GM18951 (cell line): ENCODE measurements around the gene EAPP.

Experiments
- POLR2A ChIP-seq: IDR thresholded peaks from 4 replicates; pipeline ENCODE4 v1.6.1; 2011; ENCODE audit warnings: mild to moderate bottlenecking; ENCODE audit not compliant: insufficient read length, insufficient read depth; ENCODE audit errors: extremely low read depth
- in situ Hi-C: fragments of 300-500 bp; cut with MboI; formaldehyde crosslinking; loops from one replicate; pipeline ENCODE4 v1.12.0; 2022; ENCODE audit warnings: low sequenced_read_pairs, mixed read lengths, inconsistent platforms; ENCODE audit not compliant: unreplicated experiment

EAPP gene

GRCh38 chr14:34507884-34508283, 31.6 kb downstream of the EAPP start:
- in situ Hi-C loops = loop anchor here (10.0 kb wide), 1 partner anchor 173 kb away; no protein-coding TSS in a partner anchor

GRCh38 chr14:34507459-34507858, 32.0 kb downstream of the EAPP start:
- in situ Hi-C loops = loop anchor here (10.0 kb wide), 1 partner anchor 173 kb away; no protein-coding TSS in a partner anchor
- TF ChIP-seq POLR2A = no peak

More at GRCh38 chr14:34507884-34508283, 31.6 kb downstream of the EAPP start:
- TF ChIP-seq POLR2A = no peak

- in situ Hi-C loops = loop anchor here (10.0 kb wide), 1 partner anchor 170 kb away; no protein-coding TSS in a partner anchor
Measured at GRCh38 chr14:34505124-34505491, 34.4 kb downstream of the EAPP start.

GRCh38 chr14:34504027-34504426, 35.5 kb downstream of the EAPP start:
- in situ Hi-C loops = loop anchor here (10.0 kb wide), 1 partner anchor 169 kb away; no protein-coding TSS in a partner anchor

GRCh38 chr14:34502545-34503225, 36.8 kb downstream of the EAPP start:
- in situ Hi-C loops = loop anchor here (10.0 kb wide), 1 partner anchor 168 kb away; no protein-coding TSS in a partner anchor
- TF ChIP-seq POLR2A = no peak

- in situ Hi-C loops = loop anchor here (10.0 kb wide), 1 partner anchor 167 kb away; no protein-coding TSS in a partner anchor
- no peak for TF ChIP-seq POLR2A
Measured at GRCh38 chr14:34502001-34502400, 37.5 kb downstream of the EAPP start.

- no peak for TF ChIP-seq POLR2A
- in situ Hi-C loops = loop anchor here (10.0 kb wide), 1 partner anchor 166 kb away; no protein-coding TSS in a partner anchor
Measured at GRCh38 chr14:34501004-34501580, 38.4 kb downstream of the EAPP start.

GRCh38 chr14:34498684-34499412, 40.7 kb downstream of the EAPP start:
- in situ Hi-C loops = no loop called here

GRCh38 chr14:34496679-34497513, 42.6 kb downstream of the EAPP start:
- no peak for TF ChIP-seq POLR2A
- in situ Hi-C loops = no loop called here

More at GRCh38 chr14:34498684-34499412, 40.7 kb downstream of the EAPP start:
- no peak for TF ChIP-seq POLR2A

- no peak for TF ChIP-seq POLR2A
- in situ Hi-C loops = no loop called here
Measured at GRCh38 chr14:34496007-34496678, 43.4 kb downstream of the EAPP start.

GRCh38 chr14:34489324-34489723, 50.2 kb downstream of the EAPP start:
- no peak for TF ChIP-seq POLR2A
- in situ Hi-C loops = no loop called here

- in situ Hi-C loops = no loop called here
- TF ChIP-seq POLR2A = no peak
Measured at GRCh38 chr14:34488528-34488927, 51.0 kb downstream of the EAPP start.
